ENCODE results near the gene FGF12. TPM values are rescaled to one million over a fixed set of nuclear protein-coding genes. Genes with fewer than 3 reads are reported as not detected.

FGF12 gene
- polyA plus RNA-seq, 1 of the 3 experiments (the other 2 are of a cell fraction) = 0.30 TPM

GRCh38 chr3:192171213-192171612 lies 556.1 kb downstream of the FGF12 start:
- no peaks in the 10 kb centered on the region for H3K9me2 ChIP-seq
- no peaks in the 10 kb centered on the region for H3K79me2 ChIP-seq (ENCODE audit: insufficient read depth)
- no peak for TF ChIP-seq GATA2 (CRISPR knock-in tag; IDR thresholded peaks at IDR 0.05)
- TF ChIP-seq POLR2AphosphoS5 (IDR thresholded peaks at IDR 0.05; ENCODE audit: low read depth, low read length) = no peak
- TF ChIP-seq EP300 (IDR thresholded peaks at IDR 0.05; ENCODE audit: borderline replicate concordance in 1 of 2, low read depth in 1 of 2, low read length in 1 of 2) = no peak
- no peak for TF ChIP-seq SIN3A (IDR thresholded peaks at IDR 0.05; ENCODE audit: borderline replicate concordance, low read depth, low read length)
- no peak for TF ChIP-seq SMC3 (IDR thresholded peaks at IDR 0.05; ENCODE audit: low read depth, low read length)
- TF ChIP-seq RFX5 (IDR thresholded peaks at IDR 0.05; ENCODE audit: low read length) = no peak
- TF ChIP-seq FOSL2 (IDR thresholded peaks at IDR 0.05; ENCODE audit: borderline replicate concordance, low read depth) = no peak
- TF ChIP-seq FOXM1 (IDR thresholded peaks at IDR 0.05; ENCODE audit: low read depth) = no peak
- TF ChIP-seq JUND (IDR thresholded peaks at IDR 0.05) = no peak
- no peak for TF ChIP-seq ZBTB33 (IDR thresholded peaks at IDR 0.05; ENCODE audit: borderline replicate concordance, low read depth)
- no peak for TF ChIP-seq NRF1 (IDR thresholded peaks at IDR 0.05; ENCODE audit: low read depth, low read length)
- TF ChIP-seq MAX (IDR thresholded peaks at IDR 0.05; ENCODE audit: low read depth) = no peak
- no peak for TF ChIP-seq RXRA (IDR thresholded peaks at IDR 0.05; ENCODE audit: borderline replicate concordance, low read depth)
- no peak for TF ChIP-seq CHD2 (IDR thresholded peaks at IDR 0.05; ENCODE audit: low read length, partially characterized antibody)
- TF ChIP-seq NFIC (IDR thresholded peaks at IDR 0.05; ENCODE audit: borderline replicate concordance) = no peak
- TF ChIP-seq USF2 (IDR thresholded peaks at IDR 0.05; ENCODE audit: borderline replicate concordance, low read depth, low read length) = no peak
- TF ChIP-seq REST (IDR thresholded peaks at IDR 0.05; ENCODE audit: low read depth, low read length) = no peak
- TF ChIP-seq FOXJ3 (CRISPR knock-in tag; IDR thresholded peaks at IDR 0.05) = no peak
- no peak overlapping the region for H2AFZ ChIP-seq (ENCODE audit: low read depth)
- H3K4me3 ChIP-seq (ENCODE audit: low read depth in 2 of 2, low read length in 1 of 2) = no peak overlapping the region
- POLR2A ChIA-PET = no interaction called here
- no peak overlapping the region for H3K9ac ChIP-seq
- H4K20me1 ChIP-seq (ENCODE audit: insufficient read depth) = no peaks in the 10 kb centered on the region
- no peaks in the 10 kb centered on the region for H3K4me1 ChIP-seq (ENCODE audit: control insufficient read depth in 1 of 2, insufficient read depth in 2 of 2, low read depth in 1 of 2, low read length in 1 of 2)
- H3K27me3 ChIP-seq (ENCODE audit: insufficient read depth) = no peaks in the 10 kb centered on the region
- CTCF ChIA-PET = interaction anchor here (1.3 kb wide), 1 partner anchor 273 kb away, joined by 3 read pairs; no protein-coding TSS in a partner anchor
- H3K27ac ChIP-seq (ENCODE audit: low read depth in 2 of 2, low read length in 1 of 2) = no peak overlapping the region
- H3K36me3 ChIP-seq (replicated peaks in 1 of 2; ENCODE audit: control insufficient read depth in 1 of 2, insufficient read depth in 2 of 2, low read length in 1 of 2) = no peaks in the 10 kb centered on the region
- no peak for DNase-seq
- no peak overlapping the region for H3K4me2 ChIP-seq
- WGBS (ENCODE audit: low lambda C conversion rate) = 0% methylated on average over 1 of the region's 1 CpG
- H3F3A ChIP-seq (replicated peaks; ENCODE audit: insufficient read depth) = no peaks in the 10 kb centered on the region
- H3K9me3 ChIP-seq = no peaks in the 10 kb centered on the region
